Aorta (tissue), 5 donors: Measurements from ENCODE around the gene LRP8. TPM values are rescaled to one million over a fixed set of nuclear protein-coding genes. Genes with fewer than 3 reads are reported as not detected.

ENCODE experiments used
- ATAC-seq: fragments of 200-7000 bp; cut with Tn5 transposase; one replicate; pipeline ENCODE4 v1.9.1; 2022; ENCODE audit warnings: moderate library complexity; ENCODE audit not compliant: low FRiP score
- DNase-seq, 2 donors: peaks; one replicate each; pipeline ENCODE4 v3.0.0-alpha.2; 2020
- H3K27ac ChIP-seq, 2 donors: one replicate each; pipeline ENCODE4 v1.5.1; 2013; ENCODE audit warnings: low read length in 2 of 2, mild to moderate bottlenecking in 2 of 2, moderate library complexity in 2 of 2, control low read depth in 1 of 2, inconsistent platforms in 1 of 2, low read depth in 1 of 2
- H3K27me3 ChIP-seq, 2 donors: one replicate each; pipeline ENCODE4 v1.6.1; 2013; ENCODE audit warnings: control low read depth in 1 of 2, low read length in 1 of 2, mild to moderate bottlenecking in 1 of 2, moderate library complexity in 1 of 2; ENCODE audit not compliant: insufficient read depth in 2 of 2, control insufficient read depth in 1 of 2
- H3K36me3 ChIP-seq, 2 donors: one replicate each; pipeline ENCODE4 v1.6.1; 2013; ENCODE audit warnings: control low read depth in 1 of 2, low read length in 1 of 2, mild to moderate bottlenecking in 1 of 2; ENCODE audit not compliant: insufficient read depth in 2 of 2, control insufficient read depth in 1 of 2
- H3K4me1 ChIP-seq, 2 donors: one replicate each; pipeline ENCODE4 v1.6.1; 2013; ENCODE audit warnings: low read length in 2 of 2, control low read depth in 1 of 2, mild to moderate bottlenecking in 1 of 2, moderate library complexity in 1 of 2; ENCODE audit not compliant: insufficient read depth in 2 of 2, control insufficient read depth in 1 of 2
- H3K4me3 ChIP-seq, 2 donors: one replicate each; pipeline ENCODE4 v1.5.1; 2013; ENCODE audit warnings: low read length in 2 of 2, control low read depth in 1 of 2, mild to moderate bottlenecking in 1 of 2
- H3K9me3 ChIP-seq: one replicate; pipeline ENCODE4 v1.6.1; 2013; ENCODE audit warnings: mild to moderate bottlenecking, low read length; ENCODE audit not compliant: control insufficient read depth
- WGBS, 2 donors: extraction: QIAGEN DNeasy Blood & Tissue Kit; methylation state at CpG; one replicate each; pipeline ENCODE4 v1.1.7; 2013; 5-methylcytosine and 5-hydroxymethylcytosine counted together
- intact Hi-C, 2 donors: fragments of 100-400 bp; cut with DNase I; formaldehyde crosslinking; loops; one replicate each; pipeline versions ENCODE4 v1.14.2 to v1.15.0; 2022
- polyA plus RNA-seq, 2 donors: library from polyadenylated mRNA; stranded (reverse); fragments of 200-250 nt; gene quantifications; one replicate each; pipeline ENCODE4 v1.2.3, GENCODE V29; 2013
- total RNA-seq, 2 donors: library from RNA; stranded (reverse); fragmentation: NEBNext Ultra II Directional; extraction: Animal tissue kit (Norgen Biotek cat#: 25700); gene quantifications; one replicate each; pipeline ENCODE4 v1.2.1, GENCODE V29; 2021
- donor health status: healthy with polysubstance abuse.
- donor health status: Bipolar disorder and iron deficiency.
- donor health status: DM: no; HTN: no; CAD: no.
- donor health status: DM: no; HTN: no; CAD: no.
- donor health status: DM: yes; HTN: yes; CAD: no.

LRP8 gene
- total and polyA plus RNA-seq, 4 donors: 1.1 to 12.3 (median 5.9) TPM

- DNase-seq: peak; percentile 36 to 51
- Histone ChIP-seq H3K27ac (no peak overlapping the region), H3K9me3 (no peaks in the 10 kb centered on the region), H3K27me3 (no peaks in the 10 kb centered on the region), H3K36me3 (no peaks in the 10 kb centered on the region), H3K4me3 (no peak overlapping the region), H3K4me1 (no peaks in the 10 kb centered on the region)
- intact Hi-C loops: no loop called here
- WGBS, 2 donors: 64 to 66% methylated on average over 15 of the region's 15 CpGs
- ATAC-seq: no peak
Measured at GRCh38 chr1:53371121-53371666, 43.3 kb upstream of the LRP8 start.

GRCh38 chr1:53370369-53370961, 42.6 kb upstream of the LRP8 start:
- H3K27me3 ChIP-seq: no peaks in the 10 kb centered on the region
- intact Hi-C loops: no loop called here
- 86 to 93% methylated on average over 9 of the region's 9 CpGs for WGBS, 2 donors
- DNase-seq (peak; percentile 21 to 71), ATAC-seq (no peak)
- H3K27ac ChIP-seq: no peak overlapping the region
- no peak overlapping the region for H3K4me3 ChIP-seq
- H3K36me3 ChIP-seq: no peaks in the 10 kb centered on the region
- H3K4me1 ChIP-seq: no peaks in the 10 kb centered on the region
- no peaks in the 10 kb centered on the region for H3K9me3 ChIP-seq

GRCh38 chr1:53369761-53370160, 41.9 kb upstream of the LRP8 start:
- WGBS, 2 donors: 94% methylated on average over 2 of the region's 2 CpGs
- ATAC-seq: no peak
- no peaks in the 10 kb centered on the region for H3K9me3 ChIP-seq
- intact Hi-C loops: no loop called here
- no peaks in the 10 kb centered on the region for H3K36me3 ChIP-seq
- H3K4me1 ChIP-seq: no peaks in the 10 kb centered on the region
- H3K27ac ChIP-seq: no peak overlapping the region
- no peaks in the 10 kb centered on the region for H3K27me3 ChIP-seq
- peak; percentile 9 to 26 for DNase-seq
- H3K4me3 ChIP-seq: no peak overlapping the region

GRCh38 chr1:53369034-53369750, 41.3 kb upstream of the LRP8 start:
- no peaks in the 10 kb centered on the region for H3K4me1 ChIP-seq
- intact Hi-C loops: no loop called here
- H3K4me3 ChIP-seq: no peak overlapping the region
- no peak for ATAC-seq
- H3K9me3 ChIP-seq: no peaks in the 10 kb centered on the region
- H3K27me3 ChIP-seq: no peaks in the 10 kb centered on the region
- H3K27ac ChIP-seq: no peak overlapping the region
- H3K36me3 ChIP-seq: no peaks in the 10 kb centered on the region
- WGBS, 2 donors: 89 to 92% methylated on average over 11 of the region's 11 CpGs
- DNase-seq: peak; percentile 14 to 30

GRCh38 chr1:53368314-53369033, 40.6 kb upstream of the LRP8 start:
- ATAC-seq: no peak
- H3K27me3 ChIP-seq: no peaks in the 10 kb centered on the region
- H3K4me1 ChIP-seq: no peaks in the 10 kb centered on the region
- no peak overlapping the region for H3K4me3 ChIP-seq
- DNase-seq: peak; percentile 47 to 59
- H3K36me3 ChIP-seq: no peaks in the 10 kb centered on the region
- H3K9me3 ChIP-seq: no peaks in the 10 kb centered on the region
- intact Hi-C loops: no loop called here
- no peak overlapping the region for H3K27ac ChIP-seq
- WGBS, 2 donors: 19 to 27% methylated on average over 14 of the region's 14 CpGs

GRCh38 chr1:53367503-53368313, 39.8 kb upstream of the LRP8 start:
- Histone ChIP-seq H3K4me3 (no peak overlapping the region), H3K36me3 (no peaks in the 10 kb centered on the region), H3K27me3 (no peaks in the 10 kb centered on the region), H3K27ac (no peak overlapping the region), H3K9me3 (no peaks in the 10 kb centered on the region), H3K4me1 (no peaks in the 10 kb centered on the region)
- DNase-seq (peak; percentile 50 to 57), ATAC-seq (no peak)
- 85 to 90% methylated on average over 7 of the region's 7 CpGs for WGBS, 2 donors
- intact Hi-C loops: no loop called here

GRCh38 chr1:53366901-53367502, 39.1 kb upstream of the LRP8 start:
- Histone ChIP-seq H3K27me3 (no peaks in the 10 kb centered on the region), H3K36me3 (no peaks in the 10 kb centered on the region), H3K27ac (no peak overlapping the region), H3K4me3 (no peak overlapping the region), H3K4me1 (no peaks in the 10 kb centered on the region), H3K9me3 (no peaks in the 10 kb centered on the region)
- ATAC-seq: no peak
- intact Hi-C loops: no loop called here
- 94 to 95% methylated on average over 12 of the region's 12 CpGs for WGBS, 2 donors
- peak; percentile 37 to 51 for DNase-seq

GRCh38 chr1:53365437-53366063, 37.7 kb upstream of the LRP8 start:
- no peaks in the 10 kb centered on the region for H3K9me3 ChIP-seq
- H3K4me1 ChIP-seq: no peaks in the 10 kb centered on the region
- ATAC-seq (no peak), DNase-seq (peak; percentile 41 to 62)
- intact Hi-C loops: no loop called here
- no peaks in the 10 kb centered on the region for H3K27me3 ChIP-seq
- no peak overlapping the region for H3K27ac ChIP-seq
- 78 to 85% methylated on average over 12 of the region's 12 CpGs for WGBS, 2 donors
- H3K36me3 ChIP-seq: no peaks in the 10 kb centered on the region
- H3K4me3 ChIP-seq: no peak overlapping the region
